ENCODE data around the gene CLEC16A.
"Not testable (repeated sequence)": the region's sequence is repeated elsewhere in the genome, so short reads cannot be mapped to it uniquely, and the experiment has no call there.

Gene CLEC16A

GRCh38 chr16:11101283-11101682, 156.9 kb downstream of the CLEC16A start:
- no peak for DNase-seq (ENCODE audit: low read depth in 3 of 3)

- no peak for DNase-seq (ENCODE audit: low read depth in 3 of 3)
Observed at GRCh38 chr16:11101695-11102522, 157.5 kb downstream of the CLEC16A start.

- DNase-seq (ENCODE audit: low read depth in 3 of 3) = no peak
Observed at GRCh38 chr16:11102523-11102898, 158.1 kb downstream of the CLEC16A start.

GRCh38 chr16:11103301-11103700, 158.9 kb downstream of the CLEC16A start:
- DNase-seq (ENCODE audit: low read depth in 3 of 3) = not testable (repeated sequence)

- DNase-seq (ENCODE audit: low read depth in 3 of 3) = no peak
Observed at GRCh38 chr16:11104168-11105037, 160.0 kb downstream of the CLEC16A start.

GRCh38 chr16:11105038-11105903, 160.9 kb downstream of the CLEC16A start:
- DNase-seq (ENCODE audit: low read depth in 3 of 3) = no peak

- DNase-seq (ENCODE audit: low read depth in 3 of 3) = no peak
Observed at GRCh38 chr16:11106726-11107125, 162.4 kb downstream of the CLEC16A start.

- DNase-seq (ENCODE audit: low read depth in 3 of 3) = no peak
Observed at GRCh38 chr16:11107780-11108465, 163.6 kb downstream of the CLEC16A start.

- no peak for DNase-seq (ENCODE audit: low read depth in 3 of 3)
Observed at GRCh38 chr16:11108466-11108805, 164.1 kb downstream of the CLEC16A start.

GRCh38 chr16:11109566-11109965, 165.2 kb downstream of the CLEC16A start:
- no peak for DNase-seq (ENCODE audit: low read depth in 3 of 3)

- DNase-seq (ENCODE audit: low read depth in 3 of 3) = no peak
Observed at GRCh38 chr16:11111150-11111549, 166.8 kb downstream of the CLEC16A start.

GRCh38 chr16:11111856-11112634, 167.7 kb downstream of the CLEC16A start:
- DNase-seq (ENCODE audit: low read depth in 3 of 3) = no peak

GRCh38 chr16:11112723-11113348, 168.5 kb downstream of the CLEC16A start:
- no peak for DNase-seq (ENCODE audit: low read depth in 3 of 3)

GRCh38 chr16:11114366-11115164, 170.2 kb downstream of the CLEC16A start:
- no peak for DNase-seq (ENCODE audit: low read depth in 3 of 3)

GRCh38 chr16:11117576-11118211, 173.3 kb downstream of the CLEC16A start:
- DNase-seq (ENCODE audit: low read depth in 3 of 3) = no peak

- no peak for DNase-seq (ENCODE audit: low read depth in 3 of 3)
Observed at GRCh38 chr16:11118479-11118878, 174.1 kb downstream of the CLEC16A start.

- no peak for DNase-seq (ENCODE audit: low read depth in 3 of 3)
Observed at GRCh38 chr16:11121083-11121608, 176.8 kb downstream of the CLEC16A start.

- DNase-seq (ENCODE audit: low read depth in 3 of 3) = no peak
Observed at GRCh38 chr16:11121914-11122692, 177.7 kb downstream of the CLEC16A start.

All from stimulated activated CD4-positive, alpha-beta T cell treated with anti-CD3 and anti-CD28 coated beads, TNF-alpha, amount 100 ng/mL, for 48 hours (primary cell).